Measurements from ENCODE around the gene PARL. TPM values are rescaled to one million over a fixed set of nuclear protein-coding genes. Genes with fewer than 3 reads are reported as not detected.

Gene PARL
- total and polyA plus RNA-seq, 9 donors, result 25.2 to 42.0 (median 34.1) TPM

GRCh38 chr3:183824761-183825455 is 59.8 kb downstream of the PARL start:
- peaks cover 4% of the 10 kb centered on the region for H3K27me3 ChIP-seq (ENCODE audit: control insufficient read depth, insufficient read depth, low read length)
- WGBS (ENCODE audit: insufficient coverage), result under 1% methylated on average over 88 of the region's 88 CpGs
- peaks cover 21% of the 10 kb centered on the region for H3K36me3 ChIP-seq (ENCODE audit: control insufficient read depth, insufficient read depth, low read length)
- H3K9me3 ChIP-seq (replicated peaks; ENCODE audit: control insufficient read depth, low read depth, low read length), result no peaks in the 10 kb centered on the region
- H3K27ac ChIP-seq (ENCODE audit: low read length), result peak overlapping the region; percentile 29
- peaks cover 25% of the 10 kb centered on the region for H3K4me1 ChIP-seq (ENCODE audit: control insufficient read depth, insufficient read depth, low read length)
- DNase-seq, result no peak
- H3K4me3 ChIP-seq (ENCODE audit: low read length), result peak overlapping the region; percentile 61

DNA sequence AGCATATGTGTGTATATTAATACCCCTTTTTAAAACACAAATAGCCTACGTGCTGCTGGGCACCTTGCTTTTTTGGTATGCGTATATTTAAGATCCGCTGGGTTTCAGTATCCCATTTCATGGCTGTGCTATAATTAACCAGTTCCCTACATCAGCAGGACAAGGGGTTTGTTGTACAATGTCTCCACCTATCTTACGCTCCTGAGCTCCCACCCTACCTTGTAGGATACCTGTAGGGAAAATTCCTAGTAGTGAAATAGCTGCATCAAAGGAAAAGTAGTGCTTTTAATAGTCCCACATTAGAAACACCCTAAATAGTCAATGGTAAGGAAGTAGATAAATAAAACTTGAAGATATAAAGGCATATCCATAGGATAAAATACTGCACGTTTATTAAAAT is 60.7 kb downstream of the PARL start:
- no CpG with 5 or more reads among the region's 5 CpGs for WGBS (ENCODE audit: insufficient coverage)
- Histone ChIP-seq H3K4me3 (ENCODE audit: low read length) (peak overlapping the region; percentile 61), H3K27ac (ENCODE audit: low read length) (no peak overlapping the region)

DNA sequence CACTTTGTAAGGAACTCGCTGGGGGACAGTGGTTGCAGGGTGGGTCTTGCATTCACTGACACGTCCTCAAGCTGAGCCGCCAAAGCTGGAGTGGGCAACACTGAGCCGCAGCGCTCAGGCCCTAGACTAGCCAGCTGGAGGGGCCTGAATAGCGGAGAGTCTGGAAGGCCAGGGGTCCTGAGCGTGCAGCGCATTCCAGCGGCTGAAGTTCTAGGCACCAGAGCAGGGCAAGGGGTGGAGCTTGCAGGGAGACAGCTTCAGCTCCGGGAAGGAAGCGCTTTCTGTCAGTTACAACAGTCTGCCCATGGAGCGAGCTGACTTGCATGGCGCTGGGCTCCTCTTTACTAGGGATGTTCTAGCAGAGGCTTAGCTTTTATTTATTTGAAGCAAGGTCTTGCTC is 62.0 kb downstream of the PARL start:
- Histone ChIP-seq H3K36me3 (ENCODE audit: control insufficient read depth, insufficient read depth, low read length) (peaks cover 7% of the 10 kb centered on the region), H3K27me3 (ENCODE audit: control insufficient read depth, insufficient read depth, low read length) (peaks cover 4% of the 10 kb centered on the region), H3K4me3 (ENCODE audit: low read length) (no peak overlapping the region), H3K4me1 (ENCODE audit: control insufficient read depth, insufficient read depth, low read length) (peaks cover 27% of the 10 kb centered on the region), H3K27ac (ENCODE audit: low read length) (no peak overlapping the region), H3K9me3 (replicated peaks; ENCODE audit: control insufficient read depth, low read depth, low read length) (no peaks in the 10 kb centered on the region)
- no peak for DNase-seq
- 67% methylated on average over 13 of the region's 13 CpGs for WGBS (ENCODE audit: insufficient coverage)

More for the DNA sequence above, 60.7 kb downstream of the PARL start:
- Histone ChIP-seq H3K27me3 (ENCODE audit: control insufficient read depth, insufficient read depth, low read length) (peaks cover 4% of the 10 kb centered on the region), H3K9me3 (replicated peaks; ENCODE audit: control insufficient read depth, low read depth, low read length) (no peaks in the 10 kb centered on the region), H3K4me1 (ENCODE audit: control insufficient read depth, insufficient read depth, low read length) (peaks cover 25% of the 10 kb centered on the region), H3K36me3 (ENCODE audit: control insufficient read depth, insufficient read depth, low read length) (peaks cover 17% of the 10 kb centered on the region)
- DNase-seq, result peak; percentile 35

GRCh38 chr3:183819831-183820230 is 64.8 kb downstream of the PARL start:
- no peak overlapping the region for H3K27ac ChIP-seq (ENCODE audit: low read length)
- H3K4me1 ChIP-seq (ENCODE audit: control insufficient read depth, insufficient read depth, low read length), result peaks cover 13% of the 10 kb centered on the region
- H3K36me3 ChIP-seq (ENCODE audit: control insufficient read depth, insufficient read depth, low read length), result peaks cover 32% of the 10 kb centered on the region
- DNase-seq, result no peak
- WGBS (ENCODE audit: insufficient coverage), result 77% methylated on average over 4 of the region's 6 CpGs
- peaks cover 4% of the 10 kb centered on the region for H3K27me3 ChIP-seq (ENCODE audit: control insufficient read depth, insufficient read depth, low read length)
- H3K9me3 ChIP-seq (replicated peaks; ENCODE audit: control insufficient read depth, low read depth, low read length), result no peaks in the 10 kb centered on the region
- H3K4me3 ChIP-seq (ENCODE audit: low read length), result no peak overlapping the region

- no peaks in the 10 kb centered on the region for H3K9me3 ChIP-seq (replicated peaks; ENCODE audit: control insufficient read depth, low read depth, low read length)
- no peak overlapping the region for H3K27ac ChIP-seq (ENCODE audit: low read length)
- no peak overlapping the region for H3K4me3 ChIP-seq (ENCODE audit: low read length)
- peaks cover 2% of the 10 kb centered on the region for H3K27me3 ChIP-seq (ENCODE audit: control insufficient read depth, insufficient read depth, low read length)
- no peak for DNase-seq
- peaks cover 9% of the 10 kb centered on the region for H3K4me1 ChIP-seq (ENCODE audit: control insufficient read depth, insufficient read depth, low read length)
- WGBS (ENCODE audit: insufficient coverage), result 87% methylated on average over 19 of the region's 25 CpGs
- H3K36me3 ChIP-seq (ENCODE audit: control insufficient read depth, insufficient read depth, low read length), result peaks cover 36% of the 10 kb centered on the region
Measured at GRCh38 chr3:183818706-183819624, 65.7 kb downstream of the PARL start.

DNA sequence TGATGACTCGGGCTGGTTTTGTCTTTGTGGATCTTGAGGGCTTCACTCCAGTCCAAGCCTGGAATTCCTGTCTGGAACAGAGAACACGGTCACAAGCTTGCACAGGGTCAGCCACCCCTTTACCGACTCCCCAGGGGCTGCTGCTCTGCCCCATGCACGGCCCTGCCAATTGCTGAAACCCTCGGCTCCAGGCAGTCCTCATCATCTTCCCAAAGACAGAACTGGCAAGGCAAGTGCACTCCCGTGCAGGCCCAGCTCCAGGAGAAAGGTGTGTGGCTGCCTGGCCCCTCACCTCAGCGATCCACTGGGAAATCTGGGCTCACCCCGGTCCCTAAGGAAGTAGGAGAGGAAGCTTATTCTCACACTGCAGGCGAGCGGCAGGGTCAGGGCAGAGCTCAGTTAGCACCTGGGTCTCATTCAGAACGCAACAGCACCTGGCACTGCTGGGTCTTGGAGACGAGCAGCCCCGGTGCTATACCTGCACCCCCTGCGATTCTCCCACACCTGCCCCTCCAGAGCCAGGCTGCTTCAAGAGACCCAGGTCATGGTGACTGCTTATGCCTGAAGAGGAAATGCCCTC is 66.5 kb downstream of the PARL start:
- H3K9me3 ChIP-seq (replicated peaks; ENCODE audit: control insufficient read depth, low read depth, low read length), result no peaks in the 10 kb centered on the region
- no peak overlapping the region for H3K4me3 ChIP-seq (ENCODE audit: low read length)
- no peak overlapping the region for H3K27ac ChIP-seq (ENCODE audit: low read length)
- peaks cover 40% of the 10 kb centered on the region for H3K36me3 ChIP-seq (ENCODE audit: control insufficient read depth, insufficient read depth, low read length)
- H3K27me3 ChIP-seq (ENCODE audit: control insufficient read depth, insufficient read depth, low read length), result peaks cover 2% of the 10 kb centered on the region
- DNase-seq, result no peak
- WGBS (ENCODE audit: insufficient coverage), result 82% methylated on average over 10 of the region's 14 CpGs
- H3K4me1 ChIP-seq (ENCODE audit: control insufficient read depth, insufficient read depth, low read length), result peaks cover 9% of the 10 kb centered on the region

DNA sequence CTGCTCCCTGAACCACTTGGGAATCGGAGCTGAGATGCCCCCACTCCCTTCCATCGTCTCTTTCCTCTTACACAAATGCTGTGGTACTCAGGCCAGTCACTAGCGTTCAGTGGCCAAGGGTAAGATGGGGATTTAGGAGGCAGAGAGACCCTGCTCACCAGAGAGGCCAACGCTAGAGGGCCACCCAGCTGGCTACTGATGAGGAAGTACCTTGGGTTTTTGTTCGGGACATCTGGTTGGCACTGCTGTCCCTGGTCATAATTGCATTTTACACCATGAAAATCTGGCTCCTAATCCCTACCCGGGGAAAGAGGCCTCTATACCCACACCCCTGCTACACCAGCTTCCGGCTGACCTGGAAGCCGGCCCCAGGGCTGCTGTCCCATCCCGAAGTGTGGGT is 67.0 kb downstream of the PARL start:
- H3K4me1 ChIP-seq (ENCODE audit: control insufficient read depth, insufficient read depth, low read length), result peaks cover 9% of the 10 kb centered on the region
- H3K9me3 ChIP-seq (replicated peaks; ENCODE audit: control insufficient read depth, low read depth, low read length), result no peaks in the 10 kb centered on the region
- no peak for DNase-seq
- H3K36me3 ChIP-seq (ENCODE audit: control insufficient read depth, insufficient read depth, low read length), result peaks cover 44% of the 10 kb centered on the region
- no peak overlapping the region for H3K27ac ChIP-seq (ENCODE audit: low read length)
- H3K27me3 ChIP-seq (ENCODE audit: control insufficient read depth, insufficient read depth, low read length), result peaks cover 1% of the 10 kb centered on the region
- 90% methylated on average over 2 of the region's 9 CpGs for WGBS (ENCODE audit: insufficient coverage)
- H3K4me3 ChIP-seq (ENCODE audit: low read length), result no peak overlapping the region

GRCh38 chr3:183816681-183817510 is 67.8 kb downstream of the PARL start:
- Histone ChIP-seq H3K9me3 (replicated peaks; ENCODE audit: control insufficient read depth, low read depth, low read length) (no peaks in the 10 kb centered on the region), H3K4me3 (ENCODE audit: low read length) (no peak overlapping the region), H3K4me1 (ENCODE audit: control insufficient read depth, insufficient read depth, low read length) (peaks cover 9% of the 10 kb centered on the region), H3K27me3 (ENCODE audit: control insufficient read depth, insufficient read depth, low read length) (no peaks in the 10 kb centered on the region), H3K36me3 (ENCODE audit: control insufficient read depth, insufficient read depth, low read length) (peaks cover 48% of the 10 kb centered on the region), H3K27ac (ENCODE audit: low read length) (no peak overlapping the region)
- no peak for DNase-seq
- 73% methylated on average over 10 of the region's 20 CpGs for WGBS (ENCODE audit: insufficient coverage)

DNA sequence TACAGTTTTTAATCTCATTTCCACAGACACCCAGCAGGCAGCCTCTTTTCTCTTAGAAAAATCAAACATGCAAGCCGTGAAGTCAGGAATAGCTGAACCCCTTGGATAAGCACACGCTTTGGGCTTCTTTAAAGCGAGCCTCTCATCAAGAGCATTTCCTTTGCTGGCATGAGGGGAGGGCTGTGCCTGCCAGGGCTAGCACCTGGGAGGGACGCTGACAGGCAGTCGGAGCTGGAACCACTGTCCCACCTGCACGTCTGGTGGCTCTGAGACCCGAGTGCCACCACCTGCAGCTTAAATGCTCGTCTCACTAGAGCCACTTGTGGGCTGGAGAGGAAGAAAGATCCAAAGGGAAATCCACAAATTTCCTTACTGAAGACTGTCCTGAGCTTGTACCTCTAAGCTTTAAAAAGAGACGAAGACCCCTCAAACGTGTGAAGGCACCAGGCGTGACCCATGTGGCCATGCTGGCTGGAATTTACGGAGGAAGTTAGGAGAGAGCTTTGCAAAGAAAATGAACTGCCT is 68.7 kb downstream of the PARL start:
- Histone ChIP-seq H3K4me3 (ENCODE audit: low read length) (no peak overlapping the region), H3K27me3 (ENCODE audit: control insufficient read depth, insufficient read depth, low read length) (no peaks in the 10 kb centered on the region), H3K9me3 (replicated peaks; ENCODE audit: control insufficient read depth, low read depth, low read length) (no peaks in the 10 kb centered on the region), H3K27ac (ENCODE audit: low read length) (no peak overlapping the region), H3K36me3 (ENCODE audit: control insufficient read depth, insufficient read depth, low read length) (peaks cover 56% of the 10 kb centered on the region), H3K4me1 (ENCODE audit: control insufficient read depth, insufficient read depth, low read length) (peaks cover 9% of the 10 kb centered on the region)
- DNase-seq, result no peak
- WGBS (ENCODE audit: insufficient coverage), result 67% methylated on average over 10 of the region's 12 CpGs
